ENCODE data around the gene RNF208.

The RNF208 gene

GRCh38 chr9:137250329-137251193, 28.5 kb upstream of the RNF208 start:
- no peak overlapping the region for H3K9ac ChIP-seq (ENCODE audit: low read length)
- no peak overlapping the region for H3K4me2 ChIP-seq (ENCODE audit: low read length)
- no peaks in the 10 kb centered on the region for H3K9me3 ChIP-seq (ENCODE audit: low read length)
- no peaks in the 10 kb centered on the region for H3K9me2 ChIP-seq (ENCODE audit: low read depth, low read length)
- H3F3A ChIP-seq (ENCODE audit: insufficient read depth, low read length): no peaks in the 10 kb centered on the region
- no peaks in the 10 kb centered on the region for H4K20me1 ChIP-seq (ENCODE audit: insufficient read depth, low read length)
- no peak overlapping the region for H2AFZ ChIP-seq (ENCODE audit: low read length)
- H3K4me3 ChIP-seq (ENCODE audit: low read depth, low read length, poor library complexity, severe bottlenecking): no peak overlapping the region
- no peaks in the 10 kb centered on the region for H3K79me2 ChIP-seq (ENCODE audit: insufficient read depth, low read length)
- no peak for TF ChIP-seq EZH2 (IDR thresholded peaks at IDR 0.05; ENCODE audit: borderline replicate concordance, low read length)
- TF ChIP-seq CTCF (IDR thresholded peaks at IDR 0.05; ENCODE audit: low read length): no peak
- no peak overlapping the region for H3K27ac ChIP-seq (ENCODE audit: low read depth, low read length, poor library complexity, severe bottlenecking)
- H3K36me3 ChIP-seq (ENCODE audit: insufficient read depth, low read length): no peaks in the 10 kb centered on the region
- H3K4me1 ChIP-seq (ENCODE audit: insufficient read depth, low read length, severe bottlenecking): peaks cover 31% of the 10 kb centered on the region
- H3K27me3 ChIP-seq (ENCODE audit: insufficient read depth, low read length): peaks cover under 1% of the 10 kb centered on the region; the same call in 1 of the 2 replicates

- peaks cover 15% of the 10 kb centered on the region for H3K36me3 ChIP-seq (ENCODE audit: insufficient read depth, low read length)
- H3K4me3 ChIP-seq (ENCODE audit: low read depth, low read length, poor library complexity, severe bottlenecking): no peak overlapping the region
- peaks cover 6% of the 10 kb centered on the region; the same call in 1 of the 2 replicates for H3K27me3 ChIP-seq (ENCODE audit: insufficient read depth, low read length)
- no peak overlapping the region for H3K4me2 ChIP-seq (ENCODE audit: low read length)
- no peak overlapping the region for H3K27ac ChIP-seq (ENCODE audit: low read depth, low read length, poor library complexity, severe bottlenecking)
- no peaks in the 10 kb centered on the region for H3K9me2 ChIP-seq (ENCODE audit: low read depth, low read length)
- H4K20me1 ChIP-seq (ENCODE audit: insufficient read depth, low read length): no peaks in the 10 kb centered on the region
- no peak overlapping the region for H3K9ac ChIP-seq (ENCODE audit: low read length)
- H3K79me2 ChIP-seq (ENCODE audit: insufficient read depth, low read length): no peaks in the 10 kb centered on the region
- no peaks in the 10 kb centered on the region for H3K9me3 ChIP-seq (ENCODE audit: low read length)
- H2AFZ ChIP-seq (ENCODE audit: low read length): no peak overlapping the region
- no peak for TF ChIP-seq EZH2 (IDR thresholded peaks at IDR 0.05; ENCODE audit: borderline replicate concordance, low read length)
- TF ChIP-seq CTCF (IDR thresholded peaks at IDR 0.05; ENCODE audit: low read length): no peak
- H3F3A ChIP-seq (ENCODE audit: insufficient read depth, low read length): no peaks in the 10 kb centered on the region
- peaks cover 19% of the 10 kb centered on the region for H3K4me1 ChIP-seq (ENCODE audit: insufficient read depth, low read length, severe bottlenecking)
Observed at GRCh38 chr9:137247916-137248175, 25.8 kb upstream of the RNF208 start.

GRCh38 chr9:137247135-137247915, 25.3 kb upstream of the RNF208 start:
- no peaks in the 10 kb centered on the region for H4K20me1 ChIP-seq (ENCODE audit: insufficient read depth, low read length)
- TF ChIP-seq CTCF (IDR thresholded peaks at IDR 0.05; ENCODE audit: low read length) (no peak), EZH2 (IDR thresholded peaks at IDR 0.05; ENCODE audit: borderline replicate concordance, low read length) (no peak)
- no peak overlapping the region for H3K4me2 ChIP-seq (ENCODE audit: low read length)
- peaks cover 6% of the 10 kb centered on the region; the same call in 1 of the 2 replicates for H3K27me3 ChIP-seq (ENCODE audit: insufficient read depth, low read length)
- H3K4me1 ChIP-seq (ENCODE audit: insufficient read depth, low read length, severe bottlenecking): peaks cover 19% of the 10 kb centered on the region
- H3K4me3 ChIP-seq (ENCODE audit: low read depth, low read length, poor library complexity, severe bottlenecking): no peak overlapping the region
- no peaks in the 10 kb centered on the region for H3K79me2 ChIP-seq (ENCODE audit: insufficient read depth, low read length)
- no peaks in the 10 kb centered on the region for H3K9me3 ChIP-seq (ENCODE audit: low read length)
- H3K27ac ChIP-seq (ENCODE audit: low read depth, low read length, poor library complexity, severe bottlenecking): no peak overlapping the region
- no peak overlapping the region for H2AFZ ChIP-seq (ENCODE audit: low read length)
- no peak overlapping the region for H3K9ac ChIP-seq (ENCODE audit: low read length)
- H3K36me3 ChIP-seq (ENCODE audit: insufficient read depth, low read length): peaks cover 20% of the 10 kb centered on the region
- no peaks in the 10 kb centered on the region for H3K9me2 ChIP-seq (ENCODE audit: low read depth, low read length)
- no peaks in the 10 kb centered on the region for H3F3A ChIP-seq (ENCODE audit: insufficient read depth, low read length)
